ENCODE results near the gene FGG. TPM values are rescaled to one million over a fixed set of nuclear protein-coding genes. Genes with fewer than 3 reads are reported as not detected.
"Not testable (repeated sequence)": the region's sequence is repeated elsewhere in the genome, so short reads cannot be mapped to it uniquely, and the experiment has no call there.

The FGG gene
- total and polyA plus RNA-seq, 10 of the 15 experiments (the other 5 are each of a cell fraction or from before 2014, with no cell fraction given): 1.8 TPM; not detected in 9

DNA sequence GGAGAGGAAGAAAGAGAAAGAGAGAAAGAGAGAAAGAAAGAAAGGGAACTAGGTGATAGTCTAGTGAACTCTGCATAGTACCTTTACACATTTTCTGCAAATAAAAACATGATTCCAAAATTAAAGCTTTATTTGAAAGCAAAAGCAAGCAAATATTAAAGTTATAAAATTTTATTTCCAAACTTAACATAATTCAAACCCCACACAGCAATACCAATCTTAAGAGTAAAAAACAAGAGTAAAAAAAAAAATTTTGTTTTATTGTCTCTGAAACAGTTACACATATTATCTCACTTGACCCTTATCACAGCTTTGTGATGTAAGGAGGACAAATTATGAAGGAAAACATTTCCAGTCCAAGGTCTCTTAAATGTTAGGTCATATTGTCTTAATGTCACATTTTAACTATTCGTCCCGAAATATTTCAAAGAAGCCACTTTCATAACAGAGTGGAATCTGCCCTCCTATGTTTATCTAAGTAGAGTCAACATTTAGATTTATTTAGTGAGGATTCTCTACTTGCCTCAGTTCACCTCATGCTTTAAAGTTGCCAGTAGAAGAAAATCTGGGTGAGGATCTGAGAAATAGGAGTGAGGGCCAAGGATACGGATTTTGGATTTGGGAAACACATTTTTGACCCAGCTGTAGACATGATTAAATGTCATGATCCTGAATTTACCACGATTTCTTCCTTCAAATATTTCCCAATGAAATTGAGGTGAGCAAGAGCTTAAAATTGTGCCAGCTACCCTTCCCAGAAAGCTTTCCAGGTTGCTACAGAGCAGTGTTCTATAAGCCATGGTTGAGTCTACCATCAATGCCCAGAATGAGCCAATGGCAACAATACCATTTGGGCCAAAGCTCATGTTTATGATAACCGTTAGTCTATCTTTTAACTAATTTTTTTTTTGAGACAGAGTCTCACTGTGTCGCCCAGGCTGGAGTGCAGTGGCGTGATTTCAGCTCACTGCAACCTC, 14.4 kb downstream of the FGG start:
- ChIA-PET RAD21 (ENCODE audit: unreplicated experiment) (no interaction called here), CTCF (interaction anchor here (0.6 to 1.1 kb wide), 2 partner anchors 21 to 39 kb away, joined by 4 to 5 read pairs; no protein-coding TSS in a partner anchor), SMC1A (ENCODE audit: uncharacterized antibody, unreplicated experiment) (interaction anchor here (1.1 to 1.3 kb wide), 2 partner anchors 12 to 39 kb away, joined by 3 to 4 read pairs; no protein-coding TSS in a partner anchor), POLR2A (no interaction called here)
- Histone ChIP-seq H3K79me2 (ENCODE audit: control insufficient read depth, insufficient read depth, low read length) (no peaks in the 10 kb centered on the region), H3K27me3 (replicated peaks in 1 of 2; ENCODE audit: control insufficient read depth in 2 of 2, insufficient read depth in 2 of 2, low read length in 1 of 2) (no peaks in the 10 kb centered on the region), H4K20me1 (ENCODE audit: control insufficient read depth, insufficient read depth) (no peaks in the 10 kb centered on the region), H3K4me2 (ENCODE audit: control insufficient read depth, insufficient read depth) (no peak overlapping the region), H3K9ac (ENCODE audit: control insufficient read depth, insufficient read depth, low read length) (no peak overlapping the region), H3K4me3 (no peak overlapping the region), H3K27ac (ENCODE audit: control insufficient read depth, insufficient read depth) (no peak overlapping the region), H2AFZ (ENCODE audit: control insufficient read depth, low read depth, low read length) (no peak overlapping the region), H3K36me3 (ENCODE audit: control insufficient read depth in 2 of 2, insufficient read depth in 2 of 2, low read length in 1 of 2) (no peaks in the 10 kb centered on the region), H3K4me1 (ENCODE audit: control insufficient read depth, insufficient read depth, low read length) (no peaks in the 10 kb centered on the region), H3K9me3 (replicated peaks; ENCODE audit: control insufficient read depth, insufficient read depth, low read length) (no peaks in the 10 kb centered on the region)
- DNase-seq (ENCODE audit: low read depth, low spot score) (no peak), FAIRE-seq (no peak), ATAC-seq (no peak)
- intact Hi-C loops (cut with micrococcal nuclease; ENCODE audit: unreplicated experiment): no loop called here
- TF ChIP-seq SIX5 (IDR thresholded peaks at IDR 0.05; ENCODE audit: low read depth, low read length, severe bottlenecking) (no peak), RFX5 (IDR thresholded peaks at IDR 0.05; ENCODE audit: low read depth, low read length) (no peak), SMAD5 (IDR thresholded peaks at IDR 0.05; ENCODE audit: low read depth) (no peak), SRF (IDR thresholded peaks at IDR 0.05; ENCODE audit: low read depth in 2 of 2, low read length in 2 of 2) (no peak)
- BruUV-seq (replicated peaks): no TSS peak
- in situ Hi-C loops (cut with MboI): no loop called here
- 33% methylated on average over 7 of the region's 7 CpGs for WGBS (ENCODE audit: insufficient coverage, insufficient replicate concordance, low lambda C conversion rate, missing lambda C conversion rate)

DNA sequence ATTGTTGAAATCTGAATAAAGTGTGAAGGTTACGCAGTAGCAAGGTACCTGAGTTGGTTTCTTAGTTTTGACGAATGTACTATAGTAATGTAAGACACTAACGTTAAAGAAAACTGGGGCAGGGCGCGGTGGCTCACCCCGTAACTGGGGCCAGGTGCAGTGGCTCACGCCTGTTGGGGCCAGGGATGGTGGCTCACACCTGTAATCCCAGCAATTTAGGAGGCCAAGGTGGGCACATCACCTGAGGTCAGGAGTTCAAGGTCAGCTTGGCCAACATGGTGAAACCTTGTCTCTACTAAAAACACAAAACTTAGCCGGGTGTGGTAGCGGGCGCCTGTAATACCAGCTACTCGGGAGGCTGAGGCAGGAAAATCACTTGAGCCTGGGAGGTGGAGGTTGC, 15.2 kb downstream of the FGG start:
- SMC1A ChIA-PET (ENCODE audit: uncharacterized antibody, unreplicated experiment); DNase-seq (ENCODE audit: low read depth, low spot score); H3K4me3 ChIP-seq; in situ Hi-C loops (cut with MboI); CTCF ChIA-PET; BruUV-seq (replicated peaks); RAD21 ChIA-PET (ENCODE audit: unreplicated experiment); H3K4me2 ChIP-seq (ENCODE audit: control insufficient read depth, insufficient read depth); H3K27me3 ChIP-seq (replicated peaks in 1 of 2; ENCODE audit: control insufficient read depth in 2 of 2, insufficient read depth in 2 of 2, low read length in 1 of 2); FAIRE-seq; H3K36me3 ChIP-seq (ENCODE audit: control insufficient read depth in 2 of 2, insufficient read depth in 2 of 2, low read length in 1 of 2); H3K9me3 ChIP-seq (replicated peaks; ENCODE audit: control insufficient read depth, insufficient read depth, low read length); H3K27ac ChIP-seq (ENCODE audit: control insufficient read depth, insufficient read depth); H3K4me1 ChIP-seq (ENCODE audit: control insufficient read depth, insufficient read depth, low read length); H4K20me1 ChIP-seq (ENCODE audit: control insufficient read depth, insufficient read depth); ATAC-seq; H3K9ac ChIP-seq (ENCODE audit: control insufficient read depth, insufficient read depth, low read length); H2AFZ ChIP-seq (ENCODE audit: control insufficient read depth, low read depth, low read length); H3K79me2 ChIP-seq (ENCODE audit: control insufficient read depth, insufficient read depth, low read length); intact Hi-C loops (cut with micrococcal nuclease; ENCODE audit: unreplicated experiment); POLR2A ChIA-PET: not testable (repeated sequence)
- WGBS (ENCODE audit: insufficient coverage, insufficient replicate concordance, low lambda C conversion rate, missing lambda C conversion rate): 63% methylated on average over 11 of the region's 11 CpGs

All from GM12878 (cell line).